ENCODE results near the gene TTF1. TPM values are rescaled to one million over a fixed set of nuclear protein-coding genes. Genes with fewer than 3 reads are reported as not detected.

Gene TTF1
- total and polyA plus RNA-seq, 9 of the 15 experiments (the other 6 are each of a cell fraction or from before 2014, with no cell fraction given), result 9.0 to 18.5 (median 15.8) TPM

DNA sequence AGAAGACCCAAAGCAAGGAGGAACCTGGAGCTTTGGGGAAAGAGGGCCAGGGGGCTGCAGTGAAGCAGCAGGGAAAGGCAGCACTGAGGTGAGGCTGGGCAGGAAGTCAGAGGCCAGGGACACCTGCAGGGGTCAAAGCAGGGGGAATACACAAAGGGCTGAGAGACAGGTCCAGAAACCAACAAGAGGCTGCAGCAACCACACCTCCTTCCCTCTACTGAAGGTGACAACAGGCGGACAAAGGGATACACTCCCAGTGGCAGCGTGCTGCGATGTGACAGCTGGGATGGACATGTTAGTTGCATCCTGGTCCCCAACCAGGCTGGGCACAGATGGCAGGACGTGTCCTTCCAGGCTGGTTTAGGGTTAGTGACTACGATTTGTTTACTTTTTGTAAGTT, 15.9 kb upstream of the TTF1 start:
- H3K9me3 ChIP-seq (replicated peaks; ENCODE audit: control insufficient read depth, insufficient read depth, low read depth, low read length), result no peaks in the 10 kb centered on the region
- no peak overlapping the region for H3K4me2 ChIP-seq (ENCODE audit: insufficient read depth, low read length)
- ChIA-PET POLR2A (interaction anchor here (1.0 kb wide), 1 partner anchor 12 kb away, joined by 3 read pairs; no protein-coding TSS in a partner anchor), CTCF (ENCODE audit: low intra/inter-chr PET ratio) (no interaction called here)
- H4K20me1 ChIP-seq (replicated peaks; ENCODE audit: control insufficient read depth, insufficient read depth, low read length), result peaks cover 11% of the 10 kb centered on the region; the same call in 1 of the 2 replicates
- in situ Hi-C loops (cut with MboI) (no loop called here), intact Hi-C loops (cut with micrococcal nuclease) (no loop called here)
- H3K4me3 ChIP-seq, result no peak overlapping the region
- ATAC-seq (no peak), FAIRE-seq (no peak), DNase-seq (ENCODE audit: extremely low read depth in 1 of 4, low spot score in 3 of 4) (no peak)
- no peaks in the 10 kb centered on the region for H3K79me2 ChIP-seq (ENCODE audit: control insufficient read depth, insufficient read depth, low read length)
- peaks cover 62 to 73% of the 10 kb centered on the region in 2 experiments for H3K27me3 ChIP-seq (ENCODE audit: control insufficient read depth in 2 of 2, insufficient read depth in 2 of 2, low read length in 2 of 2)
- no peak overlapping the region for H3K27ac ChIP-seq (ENCODE audit: extremely low read depth, low read depth, low read length)
- no peak overlapping the region for H3K9ac ChIP-seq (ENCODE audit: insufficient read depth in 1 of 2, low read depth in 2 of 2, low read length in 2 of 2)
- no peak overlapping the region for H2AFZ ChIP-seq (ENCODE audit: low read depth, low read length)
- H3K9me1 ChIP-seq (ENCODE audit: control insufficient read depth, insufficient read depth, low read length), result no peaks in the 10 kb centered on the region
- 0% methylated on average over 5 of the region's 5 CpGs for WGBS (ENCODE audit: insufficient coverage, low coverage, missing lambda C conversion rate)
- BruUV-seq (replicated peaks), result no TSS peak
- H3K36me3 ChIP-seq (ENCODE audit: control insufficient read depth, insufficient read depth, low read length), result no peaks in the 10 kb centered on the region
- H3K4me1 ChIP-seq (replicated peaks in 1 of 2; ENCODE audit: control insufficient read depth in 2 of 2, insufficient read depth in 2 of 2, low read length in 2 of 2), result no peaks in the 10 kb centered on the region
- TF ChIP-seq ATF7 (IDR thresholded peaks at IDR 0.05) (no peak), ARHGAP35 (IDR thresholded peaks at IDR 0.05; ENCODE audit: partially characterized antibody) (no peak), RBM15 (IDR thresholded peaks at IDR 0.05; ENCODE audit: insufficient read depth, low read length) (no peak), ZNF431 (CRISPR knock-in tag; IDR thresholded peaks at IDR 0.05) (no peak), BHLHE40 (IDR thresholded peaks at IDR 0.05; ENCODE audit: low read length) (no peak), ZNF274 (IDR thresholded peaks at IDR 0.05; ENCODE audit: borderline replicate concordance, low read depth, low read length) (no peak), CHD1 (IDR thresholded peaks at IDR 0.05; ENCODE audit: low read length) (no peak), SMAD2 (IDR thresholded peaks at IDR 0.05; ENCODE audit: low read depth, low read length) (no peak), SP2 (IDR thresholded peaks at IDR 0.05; ENCODE audit: extremely low read depth, low read depth, low read length, poor library complexity, severe bottlenecking) (no peak)
- TF ChIP-seq, protein P1, sequence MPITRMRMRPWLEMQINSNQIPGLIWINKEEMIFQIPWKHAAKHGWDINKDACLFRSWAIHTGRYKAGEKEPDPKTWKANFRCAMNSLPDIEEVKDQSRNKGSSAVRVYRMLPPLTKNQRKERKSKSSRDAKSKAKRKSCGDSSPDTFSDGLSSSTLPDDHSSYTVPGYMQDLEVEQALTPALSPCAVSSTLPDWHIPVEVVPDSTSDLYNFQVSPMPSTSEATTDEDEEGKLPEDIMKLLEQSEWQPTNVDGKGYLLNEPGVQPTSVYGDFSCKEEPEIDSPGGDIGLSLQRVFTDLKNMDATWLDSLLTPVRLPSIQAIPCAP (CRISPR knock-in tag; IDR thresholded peaks at IDR 0.05; ENCODE audit: borderline replicate concordance), result no peak
- TF ChIP-seq, protein P2, sequence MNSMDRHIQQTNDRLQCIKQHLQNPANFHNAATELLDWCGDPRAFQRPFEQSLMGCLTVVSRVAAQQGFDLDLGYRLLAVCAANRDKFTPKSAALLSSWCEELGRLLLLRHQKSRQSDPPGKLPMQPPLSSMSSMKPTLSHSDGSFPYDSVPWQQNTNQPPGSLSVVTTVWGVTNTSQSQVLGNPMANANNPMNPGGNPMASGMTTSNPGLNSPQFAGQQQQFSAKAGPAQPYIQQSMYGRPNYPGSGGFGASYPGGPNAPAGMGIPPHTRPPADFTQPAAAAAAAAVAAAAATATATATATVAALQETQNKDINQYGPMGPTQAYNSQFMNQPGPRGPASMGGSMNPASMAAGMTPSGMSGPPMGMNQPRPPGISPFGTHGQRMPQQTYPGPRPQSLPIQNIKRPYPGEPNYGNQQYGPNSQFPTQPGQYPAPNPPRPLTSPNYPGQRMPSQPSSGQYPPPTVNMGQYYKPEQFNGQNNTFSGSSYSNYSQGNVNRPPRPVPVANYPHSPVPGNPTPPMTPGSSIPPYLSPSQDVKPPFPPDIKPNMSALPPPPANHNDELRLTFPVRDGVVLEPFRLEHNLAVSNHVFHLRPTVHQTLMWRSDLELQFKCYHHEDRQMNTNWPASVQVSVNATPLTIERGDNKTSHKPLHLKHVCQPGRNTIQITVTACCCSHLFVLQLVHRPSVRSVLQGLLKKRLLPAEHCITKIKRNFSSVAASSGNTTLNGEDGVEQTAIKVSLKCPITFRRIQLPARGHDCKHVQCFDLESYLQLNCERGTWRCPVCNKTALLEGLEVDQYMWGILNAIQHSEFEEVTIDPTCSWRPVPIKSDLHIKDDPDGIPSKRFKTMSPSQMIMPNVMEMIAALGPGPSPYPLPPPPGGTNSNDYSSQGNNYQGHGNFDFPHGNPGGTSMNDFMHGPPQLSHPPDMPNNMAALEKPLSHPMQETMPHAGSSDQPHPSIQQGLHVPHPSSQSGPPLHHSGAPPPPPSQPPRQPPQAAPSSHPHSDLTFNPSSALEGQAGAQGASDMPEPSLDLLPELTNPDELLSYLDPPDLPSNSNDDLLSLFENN (IDR thresholded peaks at IDR 0.05; ENCODE audit: low read depth in 2 of 2, low read length in 2 of 2), result no peak
- TF ChIP-seq, protein P3, sequence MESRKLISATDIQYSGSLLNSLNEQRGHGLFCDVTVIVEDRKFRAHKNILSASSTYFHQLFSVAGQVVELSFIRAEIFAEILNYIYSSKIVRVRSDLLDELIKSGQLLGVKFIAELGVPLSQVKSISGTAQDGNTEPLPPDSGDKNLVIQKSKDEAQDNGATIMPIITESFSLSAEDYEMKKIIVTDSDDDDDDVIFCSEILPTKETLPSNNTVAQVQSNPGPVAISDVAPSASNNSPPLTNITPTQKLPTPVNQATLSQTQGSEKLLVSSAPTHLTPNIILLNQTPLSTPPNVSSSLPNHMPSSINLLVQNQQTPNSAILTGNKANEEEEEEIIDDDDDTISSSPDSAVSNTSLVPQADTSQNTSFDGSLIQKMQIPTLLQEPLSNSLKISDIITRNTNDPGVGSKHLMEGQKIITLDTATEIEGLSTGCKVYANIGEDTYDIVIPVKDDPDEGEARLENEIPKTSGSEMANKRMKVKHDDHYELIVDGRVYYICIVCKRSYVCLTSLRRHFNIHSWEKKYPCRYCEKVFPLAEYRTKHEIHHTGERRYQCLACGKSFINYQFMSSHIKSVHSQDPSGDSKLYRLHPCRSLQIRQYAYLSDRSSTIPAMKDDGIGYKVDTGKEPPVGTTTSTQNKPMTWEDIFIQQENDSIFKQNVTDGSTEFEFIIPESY (CRISPR knock-in tag; IDR thresholded peaks at IDR 0.05), result no peak
- TF ChIP-seq, protein P4, sequence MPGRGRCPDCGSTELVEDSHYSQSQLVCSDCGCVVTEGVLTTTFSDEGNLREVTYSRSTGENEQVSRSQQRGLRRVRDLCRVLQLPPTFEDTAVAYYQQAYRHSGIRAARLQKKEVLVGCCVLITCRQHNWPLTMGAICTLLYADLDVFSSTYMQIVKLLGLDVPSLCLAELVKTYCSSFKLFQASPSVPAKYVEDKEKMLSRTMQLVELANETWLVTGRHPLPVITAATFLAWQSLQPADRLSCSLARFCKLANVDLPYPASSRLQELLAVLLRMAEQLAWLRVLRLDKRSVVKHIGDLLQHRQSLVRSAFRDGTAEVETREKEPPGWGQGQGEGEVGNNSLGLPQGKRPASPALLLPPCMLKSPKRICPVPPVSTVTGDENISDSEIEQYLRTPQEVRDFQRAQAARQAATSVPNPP (IDR thresholded peaks at IDR 0.05; ENCODE audit: borderline replicate concordance, insufficient read depth, insufficient read length), result no peak
- TF ChIP-seq, protein P5, sequence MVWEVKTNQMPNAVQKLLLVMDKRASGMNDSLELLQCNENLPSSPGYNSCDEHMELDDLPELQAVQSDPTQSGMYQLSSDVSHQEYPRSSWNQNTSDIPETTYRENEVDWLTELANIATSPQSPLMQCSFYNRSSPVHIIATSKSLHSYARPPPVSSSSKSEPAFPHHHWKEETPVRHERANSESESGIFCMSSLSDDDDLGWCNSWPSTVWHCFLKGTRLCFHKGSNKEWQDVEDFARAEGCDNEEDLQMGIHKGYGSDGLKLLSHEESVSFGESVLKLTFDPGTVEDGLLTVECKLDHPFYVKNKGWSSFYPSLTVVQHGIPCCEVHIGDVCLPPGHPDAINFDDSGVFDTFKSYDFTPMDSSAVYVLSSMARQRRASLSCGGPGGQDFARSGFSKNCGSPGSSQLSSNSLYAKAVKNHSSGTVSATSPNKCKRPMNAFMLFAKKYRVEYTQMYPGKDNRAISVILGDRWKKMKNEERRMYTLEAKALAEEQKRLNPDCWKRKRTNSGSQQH (CRISPR knock-in tag; IDR thresholded peaks at IDR 0.05), result no peak

Data from K562 (cell line).